GM13977 (cell line): ENCODE measurements around the gene COL5A1.

ENCODE experiments used
- DNase-seq: peaks from one replicate; pipeline ENCODE4 v3.0.0; 2012; ENCODE audit warnings: low spot score
- in situ Hi-C: fragments of 300-500 bp; cut with MboI; formaldehyde crosslinking; loops from one replicate; pipeline ENCODE4 v1.12.0; 2022; ENCODE audit warnings: low sequenced_read_pairs, low pct_unique_long_range_greater_than_20kb, mixed read lengths, inconsistent platforms; ENCODE audit not compliant: unreplicated experiment
- TF ChIP-seq, protein P1 (sequence below): IDR thresholded peaks from 2 replicates; pipeline ENCODE4 v1.5.1; 2012; ENCODE audit warnings: mild to moderate bottlenecking, control low read depth; ENCODE audit not compliant: insufficient read depth; ENCODE audit errors: extremely low read depth, missing control alignments

Gene COL5A1

DNA sequence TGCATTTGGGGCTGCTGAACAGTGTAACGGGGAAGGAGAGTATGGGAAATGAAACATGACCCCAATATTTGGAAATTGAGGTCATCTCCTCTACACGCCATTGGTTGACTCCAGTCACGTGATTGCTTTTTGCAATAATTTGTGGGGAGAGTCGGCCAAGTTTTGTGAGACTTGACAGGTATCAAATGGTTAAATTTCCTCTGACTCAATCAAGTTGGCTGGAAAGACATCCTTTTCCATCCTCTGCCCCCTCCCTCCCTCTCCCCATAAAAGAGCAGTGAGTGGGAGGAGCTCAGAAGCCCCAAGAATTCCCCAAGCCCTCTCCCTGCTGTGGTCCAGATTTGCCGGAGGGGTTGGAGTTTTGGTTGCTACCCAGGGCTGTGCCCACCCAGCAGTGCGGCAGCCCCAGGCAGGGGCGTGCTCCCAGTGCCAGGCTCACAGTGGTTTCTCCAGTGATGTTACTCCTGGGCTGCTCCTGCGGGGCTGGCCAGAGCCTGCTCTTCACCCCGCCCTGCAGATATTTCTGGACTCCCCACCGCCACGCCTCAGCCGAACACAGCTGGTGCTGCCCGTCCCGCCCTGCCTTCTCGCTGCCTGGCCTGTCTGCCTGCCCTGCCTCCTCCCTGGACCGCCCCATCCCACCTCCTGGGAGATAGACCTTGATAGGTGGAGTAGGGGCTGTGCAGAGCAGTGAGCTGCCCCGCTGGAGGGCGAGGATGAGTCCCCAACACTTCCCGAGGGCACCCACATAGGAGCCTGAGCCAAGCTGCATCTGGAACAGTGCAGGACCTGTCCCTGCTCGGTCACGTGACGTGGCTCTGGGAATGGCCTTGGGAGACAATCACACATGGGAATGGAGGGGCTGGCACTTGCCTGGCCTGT, 3.4 kb downstream of the COL5A1 start:
- no peak for DNase-seq
- in situ Hi-C loops = no loop called here
- TF ChIP-seq, protein P1, sequence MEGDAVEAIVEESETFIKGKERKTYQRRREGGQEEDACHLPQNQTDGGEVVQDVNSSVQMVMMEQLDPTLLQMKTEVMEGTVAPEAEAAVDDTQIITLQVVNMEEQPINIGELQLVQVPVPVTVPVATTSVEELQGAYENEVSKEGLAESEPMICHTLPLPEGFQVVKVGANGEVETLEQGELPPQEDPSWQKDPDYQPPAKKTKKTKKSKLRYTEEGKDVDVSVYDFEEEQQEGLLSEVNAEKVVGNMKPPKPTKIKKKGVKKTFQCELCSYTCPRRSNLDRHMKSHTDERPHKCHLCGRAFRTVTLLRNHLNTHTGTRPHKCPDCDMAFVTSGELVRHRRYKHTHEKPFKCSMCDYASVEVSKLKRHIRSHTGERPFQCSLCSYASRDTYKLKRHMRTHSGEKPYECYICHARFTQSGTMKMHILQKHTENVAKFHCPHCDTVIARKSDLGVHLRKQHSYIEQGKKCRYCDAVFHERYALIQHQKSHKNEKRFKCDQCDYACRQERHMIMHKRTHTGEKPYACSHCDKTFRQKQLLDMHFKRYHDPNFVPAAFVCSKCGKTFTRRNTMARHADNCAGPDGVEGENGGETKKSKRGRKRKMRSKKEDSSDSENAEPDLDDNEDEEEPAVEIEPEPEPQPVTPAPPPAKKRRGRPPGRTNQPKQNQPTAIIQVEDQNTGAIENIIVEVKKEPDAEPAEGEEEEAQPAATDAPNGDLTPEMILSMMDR = no peak

DNA sequence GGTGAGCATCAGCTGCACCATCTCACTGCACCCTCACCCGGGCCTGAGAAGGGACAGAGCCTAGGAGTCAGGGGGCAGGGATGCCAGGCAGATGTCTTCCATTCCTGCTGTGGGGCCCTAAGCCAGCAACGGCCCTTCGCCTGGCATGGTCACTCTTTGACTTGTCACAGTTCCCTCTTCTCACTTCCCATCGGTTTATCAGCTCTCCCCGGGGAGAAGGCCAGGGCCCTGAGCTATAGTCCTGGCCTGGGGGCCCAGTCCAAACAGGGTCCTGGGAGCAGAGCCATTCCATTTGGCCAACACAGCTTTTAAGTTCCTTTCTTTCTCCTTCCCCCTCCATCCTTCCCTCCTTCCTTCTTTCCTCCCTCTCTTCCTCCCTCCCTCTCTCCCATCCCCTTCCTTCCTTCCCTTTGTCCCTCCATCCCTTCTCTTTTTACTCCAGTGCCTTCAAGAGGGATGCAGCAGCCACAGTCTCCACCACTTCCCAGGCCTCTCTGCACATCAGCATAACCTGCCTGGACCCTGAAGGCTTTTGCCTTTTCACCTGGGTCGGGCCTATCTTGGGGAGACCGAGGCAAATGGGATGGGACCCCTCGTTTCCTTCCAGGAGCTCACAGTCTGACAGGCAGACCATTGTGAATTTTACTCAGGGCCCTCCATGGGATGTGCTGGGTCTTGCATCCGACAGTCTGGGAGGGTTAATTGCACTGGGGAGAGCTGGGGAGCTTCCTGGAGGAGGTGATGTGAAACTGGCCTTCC, 4.2 kb downstream of the COL5A1 start:
- TF ChIP-seq, protein P1 = no peak
- in situ Hi-C loops = no loop called here
- no peak for DNase-seq

DNA sequence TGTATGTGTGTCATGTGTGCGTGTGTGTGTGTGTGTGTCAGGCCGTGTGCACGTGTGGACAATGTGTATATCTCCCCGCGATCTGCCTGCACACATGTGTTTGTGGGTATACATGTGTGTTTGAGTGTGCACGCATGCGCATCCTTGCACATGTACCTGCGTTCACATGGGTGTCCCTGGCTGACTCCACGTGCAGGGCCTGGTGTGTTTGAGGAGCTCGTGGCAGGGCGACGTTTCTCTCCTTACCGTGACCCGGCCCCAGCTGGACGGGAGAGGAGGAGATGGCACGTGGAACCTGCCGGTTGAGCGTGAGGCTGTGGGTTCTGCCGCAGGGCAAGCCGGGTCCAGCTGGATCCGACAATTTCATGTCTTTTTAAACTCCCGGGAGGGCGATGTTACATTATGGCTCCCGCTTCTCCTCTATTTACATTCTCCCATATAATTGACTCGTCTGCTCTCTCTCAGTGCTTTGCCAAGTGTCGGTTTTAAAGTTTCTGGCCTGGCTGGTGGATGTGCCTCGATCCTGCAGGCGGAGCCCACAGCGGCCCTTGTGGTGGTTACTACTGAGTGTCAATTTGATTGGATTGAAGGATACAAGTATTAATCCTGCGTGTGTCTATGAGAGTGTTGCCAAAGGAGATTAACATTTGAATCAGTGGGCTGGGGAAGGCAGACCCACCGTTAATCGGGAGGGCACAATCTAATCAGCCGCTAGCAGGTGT, 5.9 kb downstream of the COL5A1 start:
- DNase-seq = no peak
- in situ Hi-C loops = no loop called here
- TF ChIP-seq, protein P1 = no peak

DNA sequence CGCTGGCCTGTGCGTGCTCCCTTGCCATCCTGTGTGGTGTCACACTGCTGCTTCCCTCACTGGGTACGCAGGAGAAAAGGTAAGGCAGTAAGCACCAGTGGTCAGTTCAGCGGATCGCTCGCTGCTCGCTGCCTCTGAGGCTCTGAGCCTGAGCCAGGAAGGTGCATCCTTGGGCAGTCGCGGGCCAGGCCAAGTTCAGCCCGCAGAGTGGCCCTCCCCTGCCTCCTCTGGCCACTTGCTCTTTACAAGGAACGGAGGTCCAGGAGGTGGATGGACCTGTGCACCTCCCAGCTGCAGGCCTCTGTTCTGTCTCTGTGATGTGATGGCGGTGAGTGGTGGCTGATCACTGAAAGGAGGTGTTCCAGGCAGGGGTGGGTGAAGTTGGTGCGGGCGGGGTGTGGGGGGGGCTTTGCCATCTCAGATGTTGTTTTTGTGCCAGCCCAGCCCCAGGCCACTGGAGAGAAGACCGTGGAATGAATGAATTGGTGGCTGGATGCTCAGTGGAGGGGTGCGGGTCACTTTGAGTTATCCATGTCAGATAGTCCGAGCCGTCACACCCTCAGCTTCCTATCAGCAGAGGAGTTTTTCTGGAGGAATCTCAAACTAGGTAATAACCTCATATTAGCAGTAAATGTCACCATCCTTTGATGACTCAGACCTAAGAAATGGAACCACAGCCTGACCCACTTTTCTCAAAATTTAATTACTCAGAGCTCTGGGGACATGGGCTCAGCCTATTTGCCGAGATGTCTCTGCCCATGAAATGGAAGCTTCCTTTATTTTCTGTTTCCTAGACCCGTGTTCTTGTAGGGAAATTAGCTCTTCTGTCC, 7.3 kb downstream of the COL5A1 start:
- in situ Hi-C loops = no loop called here
- DNase-seq = no peak
- TF ChIP-seq, protein P1 = no peak

DNA sequence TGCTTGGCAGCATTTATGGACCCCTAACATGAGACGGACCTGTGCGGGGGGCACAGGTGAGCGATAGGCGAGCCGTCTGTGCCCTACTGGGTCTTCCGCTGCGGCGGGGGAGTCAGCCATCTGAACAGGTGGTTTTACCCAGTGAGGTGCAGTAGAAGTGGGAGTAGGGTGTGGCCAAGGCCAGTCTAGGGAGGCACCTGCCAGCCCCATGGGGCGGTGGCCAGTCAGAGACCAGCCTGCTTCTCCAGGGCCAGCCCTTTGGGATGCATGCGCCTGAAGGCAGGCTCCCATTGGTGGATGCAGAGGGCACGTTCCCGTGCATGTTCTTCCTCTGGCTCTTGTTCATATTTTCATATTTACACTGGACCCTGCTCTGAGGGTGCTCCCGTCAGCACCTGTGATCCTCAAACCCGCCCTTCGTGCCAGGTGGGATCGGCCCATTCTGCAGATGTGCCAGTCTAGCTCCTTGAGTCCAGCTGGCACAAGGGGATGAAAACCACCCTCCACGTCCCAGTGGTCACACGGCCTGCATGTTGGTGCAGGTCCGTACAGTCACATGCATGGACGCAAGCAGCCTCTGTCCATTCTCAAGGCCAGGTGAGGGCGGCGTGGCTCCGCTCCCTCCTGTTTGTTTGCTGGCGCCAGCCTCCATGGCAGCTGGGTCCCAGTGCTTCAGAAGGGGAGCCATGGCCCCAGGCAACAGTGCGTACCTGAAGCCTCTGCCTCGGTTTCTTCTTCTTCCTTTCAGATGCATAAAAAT, 9.0 kb downstream of the COL5A1 start:
- TF ChIP-seq, protein P1 = no peak
- in situ Hi-C loops = no loop called here
- DNase-seq = no peak
